Activated CD8-positive, alpha-beta memory T cell treated with anti-CD3 and anti-CD28 coated beads, Interleukin-2, amount 50 U/mL, for 1 hour (primary cell): Measurements from ENCODE around the gene CABP4.
"Not testable (repeated sequence)": the region's sequence is repeated elsewhere in the genome, so short reads cannot be mapped to it uniquely, and the experiment has no call there.

Experiments
- DNase-seq: peaks from one replicate; pipeline ENCODE4 v3.0.0-alpha.2; 2020; ENCODE audit errors: extremely low read depth

The CABP4 gene

GRCh38 chr11:67482275-67482826, 27.2 kb downstream of the CABP4 start:
- DNase-seq, result no peak

- DNase-seq, result peak; percentile 92
Observed at GRCh38 chr11:67482827-67483798, 28.0 kb downstream of the CABP4 start, which contains the start of gene AIP. Gene AIP (plus strand): TSS chr11:67483026. CDS start chr11:67483159, 133 bp downstream.

- no peak for DNase-seq
Observed at GRCh38 chr11:67483831-67484665, 28.9 kb downstream of the CABP4 start.

- DNase-seq, result no peak
Observed at GRCh38 chr11:67484847-67485311, 29.7 kb downstream of the CABP4 start.

GRCh38 chr11:67485873-67486361, 30.8 kb downstream of the CABP4 start:
- not testable (repeated sequence) for DNase-seq

GRCh38 chr11:67486481-67487195, 31.5 kb downstream of the CABP4 start:
- no peak for DNase-seq

- DNase-seq, result no peak
Observed at GRCh38 chr11:67489203-67489884, 34.2 kb downstream of the CABP4 start.

GRCh38 chr11:67489885-67490726, 35.0 kb downstream of the CABP4 start:
- DNase-seq, result no peak

- no peak for DNase-seq
Observed at GRCh38 chr11:67490727-67491065, 35.5 kb downstream of the CABP4 start.

GRCh38 chr11:67491276-67492068, 36.3 kb downstream of the CABP4 start:
- DNase-seq, result no peak

- no peak for DNase-seq
Observed at GRCh38 chr11:67492069-67492727, 37.0 kb downstream of the CABP4 start.

- no peak for DNase-seq
Observed at GRCh38 chr11:67492801-67493547, 37.8 kb downstream of the CABP4 start.

GRCh38 chr11:67493548-67494370, 38.6 kb downstream of the CABP4 start:
- DNase-seq, result no peak

GRCh38 chr11:67494371-67495233, 39.4 kb downstream of the CABP4 start:
- DNase-seq, result no peak

GRCh38 chr11:67495234-67496005, 40.3 kb downstream of the CABP4 start:
- DNase-seq, result no peak
